Loucy (cell line): ENCODE data around the gene PKD1.

Experiments used
- CTCF ChIP-seq: fragments of 200-600 bp; sonication (generic); conservative IDR thresholded peaks from 2 replicates; pipeline ENCODE4 v1.5.1; 2014; ENCODE audit warnings: mild to moderate bottlenecking, antibody characterized with exemption, low read length
- EZH2phosphoT487 ChIP-seq: fragments of 200-600 bp; IDR thresholded peaks from 2 replicates; pipeline ENCODE4 v1.6.1; 2018; ENCODE audit warnings: antibody characterized with exemption, mild to moderate bottlenecking, moderate library complexity, borderline replicate concordance

GRCh38 chr16:2040041-2040786, 95.5 kb downstream of the PKD1 start:
- TF ChIP-seq CTCF, result no peak
- TF ChIP-seq EZH2phosphoT487, result no peak
